GM21390 (cell line): Measurements from ENCODE around the gene MARCHF3.
"Not testable (repeated sequence)": the region's sequence is repeated elsewhere in the genome, so short reads cannot be mapped to it uniquely, and the experiment has no call there.

Experiments used
- ATAC-seq: cut with Tn5 transposase; IDR thresholded peaks from one replicate; pipeline ENCODE4 v1.9.1; 2021; ENCODE audit not compliant: unreplicated experiment

Gene MARCHF3

GRCh38 chr5:127030259-127031146 is at the start of gene MARCHF3:
Gene MARCHF3 (minus strand): TSS chr5:127030558. CDS start chr5:126918171, 112,387 bp downstream.
- peak; percentile 96 for ATAC-seq

DNA sequence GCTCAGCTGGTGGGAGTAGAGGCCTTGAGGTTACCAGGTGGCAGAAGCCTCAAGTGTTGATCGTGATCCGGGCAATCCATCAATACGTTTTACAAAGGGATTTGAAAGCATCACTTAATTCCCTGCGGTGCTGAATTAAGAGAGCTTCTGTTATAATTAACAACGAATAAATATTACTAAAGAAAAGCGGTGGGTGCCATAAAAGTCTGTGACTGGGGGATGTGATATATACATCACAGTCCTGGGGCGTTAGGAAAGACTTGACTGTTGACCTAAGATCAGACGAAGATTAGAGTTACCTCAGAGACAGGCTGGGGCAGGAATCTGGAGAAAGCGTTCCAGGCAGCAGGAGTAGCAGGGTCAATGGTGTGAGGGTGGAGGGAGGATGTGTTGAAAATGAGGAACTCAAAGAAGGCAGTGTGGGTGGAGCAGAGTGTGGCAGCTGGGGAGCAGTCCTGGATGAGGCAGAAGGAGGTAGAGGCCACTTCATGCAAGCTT is 49.7 kb upstream of the MARCHF3 start:
- ATAC-seq, result no peak

GRCh38 chr5:127077366-127077765 is 47.0 kb upstream of the MARCHF3 start:
- no peak for ATAC-seq

DNA sequence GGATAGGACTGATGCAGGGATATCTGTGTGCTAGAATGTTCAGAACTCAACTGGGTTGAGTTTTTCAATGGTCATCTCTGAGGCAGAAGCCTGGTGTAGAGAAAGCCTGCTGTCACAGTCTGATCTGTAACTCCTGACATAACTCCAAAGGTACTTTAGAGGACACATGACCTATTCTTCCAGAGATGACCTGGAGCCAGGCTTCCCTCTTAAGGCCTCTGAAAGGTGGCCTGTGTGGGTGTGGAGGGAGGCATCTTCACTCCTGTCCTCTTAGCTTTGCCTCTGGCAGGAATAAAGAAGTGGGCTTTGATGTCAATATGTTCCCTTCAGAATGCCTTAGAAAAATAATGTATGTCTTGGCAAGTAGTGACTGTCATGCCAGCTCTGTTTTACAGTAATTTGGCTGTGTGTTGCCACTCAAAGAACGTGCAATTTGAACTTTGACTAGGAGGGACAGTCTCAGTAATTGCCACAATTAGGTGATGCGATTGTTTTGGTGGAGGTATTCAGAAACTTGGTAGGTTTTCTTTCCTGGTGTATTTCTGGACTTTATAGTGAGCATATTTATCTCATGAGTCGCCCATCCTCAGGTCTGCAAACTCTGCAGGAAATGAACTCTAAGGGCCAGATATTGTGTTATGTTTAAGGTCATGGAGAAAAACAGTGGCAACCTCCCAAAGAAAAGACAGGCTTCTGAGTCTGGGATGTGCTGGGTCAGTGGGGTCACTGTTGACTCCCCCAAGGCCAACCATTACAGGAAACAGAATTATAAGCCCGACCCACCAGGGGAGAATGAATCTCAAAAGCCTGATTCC is 46.2 kb upstream of the MARCHF3 start:
- ATAC-seq, result no peak

GRCh38 chr5:127074466-127074865 is 44.1 kb upstream of the MARCHF3 start:
- no peak for ATAC-seq

DNA sequence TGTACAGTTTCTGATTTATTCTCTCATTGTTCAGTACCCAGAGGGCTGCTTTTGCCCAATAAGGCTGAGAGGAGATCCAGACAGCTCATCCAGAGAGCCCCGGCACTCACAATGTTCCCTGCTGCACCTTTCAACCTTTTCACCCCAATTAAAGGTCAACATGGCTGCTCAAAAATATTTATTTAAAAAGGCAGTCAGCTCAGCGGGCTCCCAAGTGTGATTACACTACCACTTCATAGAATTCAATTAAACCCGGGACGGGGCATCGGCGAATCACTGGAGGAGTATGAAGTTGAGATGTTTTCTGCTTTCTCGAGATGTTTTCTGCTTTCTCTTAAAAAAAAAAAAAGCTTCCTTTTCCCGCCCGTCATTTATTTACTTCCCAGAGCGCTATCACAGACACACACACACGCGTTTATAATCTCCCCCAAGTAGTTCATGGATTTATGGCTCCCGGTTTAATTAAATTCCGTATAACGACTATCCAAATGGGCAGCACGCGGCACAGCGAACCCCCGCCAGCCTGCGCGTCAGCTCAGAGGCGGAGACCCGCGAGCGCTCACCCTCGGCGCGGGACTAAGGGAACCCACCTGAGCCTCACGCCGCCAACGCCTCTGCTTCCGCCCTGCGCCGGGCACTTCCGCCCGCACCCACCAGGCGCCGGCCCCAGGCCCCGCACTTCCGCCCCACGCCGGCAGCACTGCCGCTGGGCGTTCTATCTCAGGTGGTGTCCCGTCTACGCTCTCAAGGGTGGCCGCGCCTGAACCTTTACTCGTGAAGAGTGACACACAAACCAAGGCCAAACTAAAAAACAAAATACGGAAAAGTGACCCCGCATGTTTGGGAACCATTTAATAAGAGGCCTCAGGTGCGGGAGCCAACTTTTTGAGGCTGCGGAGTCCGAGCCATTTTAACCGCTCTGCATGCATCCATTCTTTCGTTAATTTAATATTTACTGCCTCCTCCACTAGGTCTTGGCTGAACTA is 42.8 kb upstream of the MARCHF3 start, which contains the start of gene C5orf63:
Gene C5orf63, minus strand, starts transcription at position 642 of the 986 bp plus-strand sequence. CDS start 14,507 bp downstream, outside the sequence.
- ATAC-seq, result peak; percentile 99

- no peak for ATAC-seq
Observed at GRCh38 chr5:127070243-127070642, 39.9 kb upstream of the MARCHF3 start.

DNA sequence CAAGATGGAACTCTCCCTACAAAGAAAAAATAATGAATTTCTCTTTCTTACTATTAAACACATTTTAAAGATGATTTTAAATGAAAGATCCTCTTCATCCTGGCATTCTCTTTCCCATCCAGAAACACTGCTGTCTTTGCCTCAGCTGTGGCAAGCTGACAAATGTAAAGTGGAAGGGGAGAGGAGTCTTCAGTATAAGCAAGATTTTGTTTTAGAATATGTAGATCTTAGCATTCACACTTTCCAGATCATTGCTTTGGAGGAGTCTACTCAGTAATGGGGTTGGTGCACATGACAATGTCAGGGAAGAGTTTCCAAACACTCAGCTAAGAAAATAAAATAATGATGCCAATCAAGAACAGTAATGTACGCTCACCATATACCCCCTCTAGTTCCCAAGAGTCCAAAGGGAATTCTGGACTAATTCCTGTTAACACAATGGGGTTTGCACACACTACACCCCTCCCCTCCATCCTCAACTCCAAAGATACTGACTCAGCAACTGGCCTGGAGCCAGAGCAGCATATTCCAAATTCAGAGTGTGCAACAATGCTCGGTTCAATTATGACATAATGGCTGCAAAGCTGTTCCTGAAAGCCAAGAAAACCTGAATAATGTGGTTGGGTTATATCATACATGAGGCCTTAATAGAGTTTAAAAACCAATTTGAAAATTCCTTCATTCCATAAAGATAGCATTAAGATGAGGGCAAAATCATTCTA is 38.3 kb upstream of the MARCHF3 start:
- ATAC-seq, result no peak

DNA sequence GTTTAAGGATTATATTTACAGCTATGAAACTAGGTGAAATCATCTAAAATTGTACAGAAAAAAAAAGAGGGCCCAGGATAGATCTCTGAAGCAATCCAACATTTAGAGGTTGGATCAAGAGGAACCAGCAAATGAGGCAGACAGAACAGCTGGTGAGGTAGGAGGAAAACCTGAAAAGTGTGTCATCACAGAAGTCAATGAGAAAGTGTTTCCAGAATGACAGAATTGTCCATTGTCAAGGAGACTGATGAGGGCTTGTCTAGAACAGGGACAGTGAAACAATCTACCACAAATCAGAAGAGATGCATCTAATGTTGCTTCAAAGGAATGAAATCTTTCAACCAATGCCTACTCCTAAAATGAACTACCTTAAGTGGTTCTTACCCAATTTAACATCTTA is 36.4 kb upstream of the MARCHF3 start:
- no peak for ATAC-seq

DNA sequence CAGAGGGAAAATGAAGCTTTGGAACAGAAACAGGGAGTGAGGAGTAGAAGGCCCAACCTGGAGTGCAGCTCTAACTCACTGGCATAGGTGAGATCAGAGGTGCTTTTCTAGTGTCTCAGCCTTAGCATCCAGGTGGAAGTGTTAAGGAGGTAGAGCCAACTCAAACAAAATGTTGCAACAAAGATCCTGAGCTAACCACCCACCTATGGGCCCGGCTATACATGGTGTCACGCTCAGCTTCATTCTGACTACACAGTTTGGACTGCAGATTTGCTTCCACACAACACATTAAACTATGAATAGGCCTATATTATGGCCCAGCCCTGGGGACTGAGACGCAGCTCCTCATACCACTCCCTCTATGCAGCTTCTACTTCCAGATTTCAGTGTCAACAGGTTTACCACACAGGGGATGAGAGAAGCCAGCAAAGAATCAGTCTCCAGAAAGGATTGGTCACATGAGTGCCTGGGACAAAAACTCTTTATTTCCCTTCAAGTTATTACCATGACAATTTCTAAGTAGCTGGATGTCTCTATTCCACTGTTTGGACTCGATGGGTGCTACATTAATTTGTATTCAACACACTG is 34.0 kb upstream of the MARCHF3 start:
- ATAC-seq, result no peak

- no peak for ATAC-seq
Observed at GRCh38 chr5:127063257-127063913, 33.0 kb upstream of the MARCHF3 start.

DNA sequence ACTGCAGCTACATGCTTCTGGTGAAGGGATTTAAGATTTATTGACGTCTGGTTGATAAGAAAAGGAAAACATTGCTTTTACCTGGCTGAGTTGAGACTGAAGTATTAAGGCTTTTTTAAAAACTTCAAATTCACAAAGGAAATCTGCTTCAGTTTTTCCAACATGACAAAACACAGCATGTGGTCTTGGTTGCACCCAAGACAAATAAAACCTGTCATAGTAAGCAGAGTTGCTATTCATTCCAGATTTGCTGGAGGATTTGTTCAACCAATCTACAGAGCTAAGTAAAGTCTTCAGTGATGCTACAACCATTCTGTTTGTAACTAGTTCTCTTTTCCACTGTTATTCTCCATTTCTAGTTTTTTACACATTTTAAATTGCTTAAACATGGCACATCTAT is 31.6 kb upstream of the MARCHF3 start:
- ATAC-seq, result no peak

DNA sequence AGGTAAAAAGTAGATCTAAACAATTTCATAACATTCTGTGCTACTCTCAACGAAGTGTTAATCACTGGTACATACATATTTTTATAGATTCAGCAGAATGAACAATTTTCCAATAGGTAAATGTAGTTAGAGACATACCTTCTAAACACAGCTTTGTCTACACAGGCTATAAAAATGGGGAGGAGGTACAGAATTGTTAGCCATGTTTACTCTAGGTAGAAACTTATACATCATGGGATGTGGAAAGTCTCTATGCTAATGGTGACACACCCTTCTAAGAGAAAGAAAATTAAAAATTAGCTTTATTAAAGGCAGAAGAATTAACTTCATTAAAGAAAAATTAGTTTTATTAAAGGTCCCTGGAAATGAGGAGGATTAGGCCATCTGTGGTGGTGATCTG is 31.2 kb upstream of the MARCHF3 start:
- ATAC-seq, result no peak

DNA sequence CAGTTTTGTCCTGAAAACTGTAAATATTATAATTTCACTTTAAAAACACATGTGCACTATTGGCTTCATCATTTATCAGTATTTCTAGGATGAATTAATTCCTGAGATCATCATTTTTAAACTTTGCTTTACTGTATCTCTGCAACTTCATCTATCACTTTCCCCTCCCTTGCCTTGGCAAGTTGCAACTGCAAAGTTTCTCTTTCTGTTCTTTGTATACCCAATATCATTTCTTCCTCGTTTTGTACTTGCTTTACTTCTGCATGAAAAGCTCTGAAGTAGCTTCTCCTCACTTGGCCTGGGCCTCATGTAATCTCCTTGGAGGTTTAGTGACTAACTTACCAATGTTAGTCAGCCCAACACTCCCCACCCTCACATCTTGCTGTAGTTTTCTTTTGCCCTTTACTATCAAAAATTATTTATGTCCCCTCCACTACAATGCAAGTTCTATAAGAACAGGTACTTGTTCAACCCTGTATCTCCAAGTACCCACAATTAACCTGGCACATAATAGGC is 30.2 kb upstream of the MARCHF3 start:
- ATAC-seq, result no peak

DNA sequence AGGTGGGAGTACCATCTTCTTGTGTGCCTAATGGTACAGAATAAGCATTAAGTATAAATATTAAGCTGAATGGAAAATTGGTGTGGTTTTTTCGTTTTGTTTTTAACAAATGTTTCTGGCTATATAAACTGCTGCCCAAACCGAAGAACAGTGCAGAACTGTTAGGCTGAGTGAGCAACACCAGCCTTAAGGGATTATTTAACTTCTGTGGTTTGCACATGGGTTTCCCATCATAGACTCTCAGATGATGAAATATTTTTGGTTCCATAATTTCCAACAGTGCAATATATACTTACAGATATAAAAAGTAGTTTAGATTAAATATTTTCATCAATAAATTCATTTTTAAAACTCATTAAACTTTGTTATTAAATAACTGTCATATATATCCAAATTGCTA is 26.5 kb upstream of the MARCHF3 start:
- no peak for ATAC-seq

GRCh38 chr5:127055880-127056653 is 25.7 kb upstream of the MARCHF3 start:
- no peak for ATAC-seq

- not testable (repeated sequence) for ATAC-seq
Observed at GRCh38 chr5:127053551-127053950, 23.2 kb upstream of the MARCHF3 start.

DNA sequence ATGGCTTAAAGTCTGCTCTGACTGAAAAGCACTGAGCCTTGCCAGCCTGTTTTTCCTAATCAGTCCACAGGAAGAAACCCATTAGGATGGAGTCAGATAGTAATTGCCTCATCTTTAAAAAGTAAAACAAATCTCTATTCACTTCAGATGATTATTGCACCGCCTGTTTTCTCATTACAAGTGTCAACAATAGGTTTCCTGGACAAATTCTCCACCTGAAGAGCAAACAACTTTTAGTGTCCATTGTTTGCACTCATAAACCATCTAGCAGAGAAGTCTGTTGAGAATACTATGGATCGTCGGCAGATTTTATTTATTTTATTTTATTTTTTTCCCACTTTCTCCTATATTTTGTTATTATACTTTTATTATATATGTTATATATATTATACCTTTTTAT is 22.7 kb upstream of the MARCHF3 start:
- no peak for ATAC-seq
